ENCODE results near the gene MEI1.

GRCh38 chr22:41650229-41650628 lies 49.1 kb upstream of the MEI1 start:
- TF ChIP-seq POLR2A (IDR thresholded peaks at IDR 0.05) (no peak), CTCF (IDR thresholded peaks at IDR 0.05 in 4 of 5, conservative IDR thresholded peaks at IDR 0.05 in 1 of 5) (no peak)

Measured in gastrocnemius medialis (tissue), 4 donors.